Posterior cingulate gyrus (tissue), 11 donors: Measurements from ENCODE around the gene WASF2.

Source experiments
- DNase-seq, 10 donors: peaks; one replicate each; pipeline versions ENCODE4 v3.0.0 to v3.0.0-alpha.2; 2020 to 2021; ENCODE audit warnings: mixed read lengths in 3 of 10
- intact Hi-C: fragments of 100-400 bp; cut with DNase I; formaldehyde crosslinking; loops from one replicate; pipeline ENCODE4 v1.15.1; 2023

Gene WASF2

DNA sequence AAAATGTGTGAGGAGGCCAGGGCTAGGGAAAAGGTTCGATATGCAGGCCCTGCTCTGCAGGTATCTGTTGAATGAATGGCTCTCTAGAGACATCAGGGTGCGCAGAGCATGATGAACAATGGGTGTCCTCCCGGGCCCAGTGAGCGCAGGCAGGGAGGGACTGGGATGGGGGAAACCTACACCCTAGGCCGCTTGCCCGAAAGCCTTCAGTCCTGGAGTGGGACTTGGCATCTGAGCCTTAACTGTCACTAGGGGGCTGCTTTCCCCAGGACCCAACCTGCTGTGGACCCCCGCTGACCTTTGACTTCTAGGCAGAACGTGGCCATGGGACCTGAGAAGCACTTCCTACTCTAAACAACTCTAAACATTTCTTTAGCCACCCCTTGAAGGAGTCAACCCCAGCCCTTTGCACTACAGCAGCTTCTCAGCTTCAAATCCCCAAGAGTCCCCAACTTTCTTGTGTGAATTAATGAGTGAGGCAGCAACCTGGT lies 122.8 kb downstream of the WASF2 start:
- DNase-seq, result peak in 1 of 10 donors; percentile 75
- intact Hi-C loops, result no loop called here

DNA sequence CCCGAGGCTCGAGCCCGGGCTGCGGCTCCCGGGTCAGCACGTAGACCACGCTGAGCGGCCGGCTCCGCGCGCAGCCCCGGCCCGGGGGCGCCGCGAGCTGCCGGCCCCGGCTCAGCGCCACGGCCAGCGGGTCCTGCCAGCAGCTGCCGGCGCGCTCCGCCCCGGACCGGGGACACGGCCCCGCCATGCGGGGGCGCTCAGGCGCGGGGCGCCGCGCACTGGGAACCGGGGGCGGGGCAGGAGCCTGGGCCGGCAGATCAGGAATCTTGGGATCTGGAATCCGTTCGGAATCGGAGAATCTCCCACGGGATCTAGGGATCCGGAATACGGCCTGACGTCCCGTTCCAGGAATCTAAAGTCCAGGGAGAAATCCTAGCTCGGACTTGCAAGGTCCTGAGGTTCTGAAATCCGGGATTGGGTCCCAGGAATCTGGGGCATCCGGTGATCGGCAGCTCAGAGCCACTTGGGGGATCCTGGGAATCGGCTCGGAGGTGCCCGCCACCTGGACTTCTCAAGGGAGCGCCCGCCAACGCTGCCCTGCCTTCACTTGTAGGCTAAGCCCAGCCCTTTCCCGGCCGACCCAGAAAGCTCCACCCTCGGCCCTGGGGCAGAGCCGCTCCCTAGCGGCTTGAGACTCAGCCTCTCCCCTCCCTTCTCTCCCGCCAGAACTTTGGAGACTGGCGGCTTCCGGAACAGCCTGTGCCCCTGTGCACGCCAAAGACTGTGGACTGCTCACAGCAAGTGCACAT lies 123.4 kb downstream of the WASF2 start, which contains the start of gene MAP3K6:
MAP3K6 (minus strand) TSS at position 551 of the 749 bp plus-strand sequence; CDS start at position 187, 364 bp downstream.
- DNase-seq, result peak in 9 of 10 donors; percentile 29 to 95 (median 64)
- intact Hi-C loops, result no loop called here

DNA sequence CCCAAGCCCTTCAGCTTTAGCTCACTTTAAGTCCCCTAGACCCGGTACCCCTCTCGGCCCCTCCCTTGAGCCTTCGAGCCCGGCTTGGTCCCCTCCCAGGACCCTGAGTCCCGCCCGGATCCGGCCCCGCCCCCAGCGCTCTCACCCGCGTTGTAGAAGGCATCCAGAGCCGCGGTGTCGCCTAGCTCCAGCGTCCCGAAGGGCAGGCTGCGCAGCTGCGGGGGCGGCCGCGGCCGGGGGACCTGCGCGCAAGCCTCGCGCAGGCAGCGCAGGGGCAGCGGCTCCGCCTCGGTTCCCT lies 123.9 kb downstream of the WASF2 start:
- intact Hi-C loops, result no loop called here

DNA sequence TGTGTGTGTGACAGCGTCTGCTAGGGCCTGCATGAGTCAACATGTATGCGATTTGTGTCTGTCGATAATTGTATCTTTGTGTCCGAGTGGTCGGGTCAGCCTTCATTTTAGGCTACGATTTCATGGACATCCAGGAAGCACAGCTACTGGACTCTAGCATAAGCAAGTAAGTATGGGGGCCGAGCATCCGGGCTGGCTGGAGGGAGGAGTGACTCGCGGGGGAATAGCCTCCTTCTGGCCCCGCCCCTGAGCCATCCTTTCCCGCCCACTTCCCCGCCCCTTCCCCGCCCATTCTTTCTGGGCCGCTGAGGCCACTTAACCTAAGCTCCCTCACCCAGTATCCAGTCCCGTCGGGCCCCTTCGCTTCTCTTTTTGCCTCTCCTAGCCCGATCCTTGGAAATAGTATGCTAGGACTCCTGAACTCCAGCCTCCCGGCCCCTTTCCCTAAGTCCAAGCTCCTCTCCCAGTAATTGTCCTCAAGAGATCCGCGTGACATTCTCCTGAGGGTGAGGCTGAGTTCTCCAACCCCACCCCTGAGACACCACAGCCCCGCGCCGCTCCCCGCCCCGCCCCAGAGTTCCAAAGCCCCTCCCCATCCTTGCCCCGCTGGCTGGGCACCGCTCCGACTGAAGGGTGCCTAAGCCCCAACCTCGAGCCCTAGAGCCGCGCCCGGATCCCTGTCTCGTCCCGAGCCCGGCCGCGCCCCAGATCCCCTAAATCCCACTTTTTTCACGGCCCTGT lies 124.4 kb downstream of the WASF2 start:
- intact Hi-C loops, result no loop called here
- peak; percentile 70 to 98 (median 82) for DNase-seq

More for the DNA sequence above, 123.9 kb downstream of the WASF2 start:
- DNase-seq, result peak; percentile 35 to 94 (median 53)

DNA sequence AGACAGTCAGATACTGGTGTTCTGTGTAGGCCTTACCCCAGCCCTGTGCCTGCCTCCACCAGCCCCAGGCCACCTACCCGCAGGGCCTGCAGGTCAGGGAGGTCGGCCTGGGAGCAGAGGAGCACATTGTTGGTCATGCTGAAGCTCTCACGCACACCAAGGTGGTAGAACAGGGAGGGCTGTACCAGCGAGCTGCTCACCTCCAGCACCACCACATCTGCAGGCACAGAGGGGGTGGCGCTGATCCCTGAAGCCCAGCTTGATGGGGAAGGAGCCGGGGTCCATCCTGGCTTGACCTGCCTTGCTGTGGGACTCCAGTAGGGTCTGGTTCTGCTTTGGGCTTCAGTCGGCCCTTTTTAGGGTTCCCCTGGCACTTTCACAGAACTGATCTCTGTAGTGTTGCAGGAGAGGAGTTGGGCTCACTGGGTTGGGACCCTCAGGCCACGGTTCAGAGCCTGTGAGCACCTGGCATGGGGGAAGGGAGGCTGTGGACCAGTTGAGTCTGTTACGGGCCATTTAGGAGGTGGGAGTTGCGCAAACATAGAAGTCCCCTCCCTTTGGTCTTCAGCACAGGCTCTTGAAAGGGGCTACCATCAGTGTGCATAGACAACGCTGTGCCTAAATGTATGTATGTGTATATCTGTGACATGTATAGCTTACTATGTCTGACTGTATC lies 125.1 kb downstream of the WASF2 start:
- peak in 2 of 10 donors; percentile 57 to 58 for DNase-seq
- intact Hi-C loops, result no loop called here

DNA sequence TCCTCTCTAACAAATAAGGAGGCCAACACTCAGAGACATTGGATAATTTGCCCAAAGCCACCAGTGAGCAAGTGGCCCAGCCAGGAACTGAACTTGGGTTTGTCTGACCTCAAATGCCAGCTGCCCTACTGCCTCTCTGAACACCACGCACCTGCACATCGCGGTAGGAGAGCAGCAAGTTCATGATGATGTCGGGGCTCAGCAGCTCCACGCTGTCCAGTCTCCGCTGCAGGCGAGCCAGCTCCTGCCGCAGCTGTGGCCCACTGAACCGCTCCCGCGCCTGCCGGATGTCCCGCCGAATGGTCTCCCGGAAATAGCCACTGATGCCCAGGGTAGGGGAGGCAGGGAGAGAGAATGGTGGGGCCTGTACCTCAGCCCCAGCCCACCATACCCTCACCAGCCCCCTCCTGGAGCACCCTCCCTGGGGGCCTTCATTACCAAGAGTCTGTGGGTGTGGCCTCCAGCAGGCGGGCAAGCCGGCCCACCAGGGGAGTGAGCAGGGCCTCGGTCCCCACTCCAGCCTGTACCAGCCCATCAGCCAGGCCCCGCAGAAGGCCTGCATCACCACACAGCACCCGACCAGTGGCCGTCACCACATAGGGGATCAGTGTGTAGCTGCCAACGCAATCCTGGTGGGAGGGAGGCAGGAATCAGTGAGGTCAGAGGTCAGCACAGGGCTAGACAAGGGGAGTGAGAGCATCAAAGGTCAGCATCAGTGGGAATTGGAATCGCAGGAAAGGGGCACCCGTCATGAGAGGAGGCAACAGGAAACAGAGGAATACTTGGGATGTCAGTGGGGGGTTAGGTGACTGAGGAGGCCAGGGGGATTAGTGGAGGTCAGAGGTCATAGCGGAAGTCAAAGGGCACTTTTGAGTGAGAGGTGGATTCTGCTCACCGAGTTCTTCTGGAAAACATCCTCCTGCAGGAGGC lies 125.9 kb downstream of the WASF2 start:
- intact Hi-C loops, result loop anchor here (1.0 kb wide), 1 partner anchor 26 kb away; no protein-coding TSS in a partner anchor
- DNase-seq, result peak in 1 of 10 donors; percentile 57

DNA sequence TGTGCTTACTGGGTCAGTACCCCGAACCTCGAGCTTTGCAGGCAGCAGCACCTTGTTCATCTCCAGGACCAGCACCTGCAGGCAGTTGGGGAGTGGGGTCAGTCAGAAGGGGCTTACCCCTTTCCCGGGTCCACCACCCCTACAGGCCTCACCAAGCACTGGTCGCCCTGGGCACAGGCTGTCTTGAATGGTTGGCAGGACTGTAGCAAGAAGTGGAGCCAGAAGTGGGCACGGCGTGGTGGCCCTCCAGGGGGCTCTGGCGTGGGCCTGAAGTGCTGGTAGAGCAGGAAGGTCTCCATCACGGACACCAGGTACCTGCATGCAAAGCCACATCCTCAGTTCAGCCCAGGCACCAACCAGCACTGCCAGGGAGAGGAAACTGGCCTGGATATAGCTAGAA lies 128.4 kb downstream of the WASF2 start:
- DNase-seq, result no peak
- intact Hi-C loops, result no loop called here

DNA sequence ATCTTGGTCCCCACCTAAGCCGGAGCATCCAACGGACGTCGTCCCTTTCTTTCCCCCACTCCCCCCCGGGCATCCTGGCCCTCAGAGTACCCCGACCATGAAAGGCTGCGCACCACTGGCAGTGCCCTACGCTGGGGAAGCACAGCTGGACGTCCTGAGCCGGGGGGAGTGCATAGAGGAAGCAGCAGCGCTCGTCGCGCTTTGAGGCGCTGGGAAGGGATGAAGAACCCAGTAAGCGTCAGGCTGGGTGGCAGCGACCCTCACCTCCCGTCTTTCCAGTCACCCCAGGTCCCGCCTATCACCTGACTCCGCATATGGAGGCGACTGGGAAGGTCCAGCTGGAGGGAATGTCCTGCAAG lies 128.9 kb downstream of the WASF2 start:
- DNase-seq, result no peak

DNA sequence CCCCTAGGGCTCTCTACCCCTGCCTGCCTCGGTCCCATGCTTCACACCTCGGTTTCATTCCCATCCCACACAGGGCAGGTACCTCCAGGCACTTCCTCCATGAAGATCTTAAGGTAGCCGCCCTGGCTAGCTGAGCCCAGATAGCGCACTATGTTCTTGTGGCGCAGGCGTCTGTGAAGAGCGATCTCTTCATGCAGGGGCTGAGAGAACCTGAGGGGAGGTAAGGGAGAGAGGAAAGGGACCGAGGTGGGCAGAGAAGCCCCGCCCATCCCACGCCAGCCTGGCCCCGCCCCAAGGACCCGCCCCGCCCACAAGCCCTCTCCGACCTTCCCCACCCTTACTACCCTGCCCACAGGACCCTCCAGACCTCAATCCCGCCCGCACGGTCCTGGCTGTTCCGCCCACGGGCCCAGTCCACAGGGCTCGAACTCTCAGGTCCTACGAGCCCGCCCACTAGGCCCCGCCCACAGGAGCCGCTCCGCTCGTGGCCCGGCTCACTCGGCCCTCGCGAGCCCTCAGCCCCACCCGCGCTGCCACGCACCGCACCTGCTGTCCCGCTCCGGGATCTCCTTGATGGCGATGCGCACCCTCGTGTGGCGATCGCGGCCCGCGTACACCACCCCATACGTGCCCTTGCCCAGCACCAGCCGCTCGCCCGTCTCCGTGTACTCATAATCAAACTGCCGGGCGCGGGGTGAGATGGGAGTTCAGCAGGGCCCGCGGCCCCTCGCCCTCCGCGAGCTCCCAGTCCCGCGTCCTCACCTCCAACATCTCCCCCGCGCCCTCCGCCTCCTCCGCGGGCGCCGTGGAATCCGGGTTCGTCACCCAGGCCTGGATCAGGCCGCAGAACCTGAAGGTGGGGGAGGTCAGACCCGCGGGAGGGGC lies 129.6 kb downstream of the WASF2 start:
- intact Hi-C loops, result no loop called here
- peak in 1 of 10 donors; percentile 60 for DNase-seq

More for the DNA sequence above, 128.9 kb downstream of the WASF2 start:
- intact Hi-C loops, result no loop called here

DNA sequence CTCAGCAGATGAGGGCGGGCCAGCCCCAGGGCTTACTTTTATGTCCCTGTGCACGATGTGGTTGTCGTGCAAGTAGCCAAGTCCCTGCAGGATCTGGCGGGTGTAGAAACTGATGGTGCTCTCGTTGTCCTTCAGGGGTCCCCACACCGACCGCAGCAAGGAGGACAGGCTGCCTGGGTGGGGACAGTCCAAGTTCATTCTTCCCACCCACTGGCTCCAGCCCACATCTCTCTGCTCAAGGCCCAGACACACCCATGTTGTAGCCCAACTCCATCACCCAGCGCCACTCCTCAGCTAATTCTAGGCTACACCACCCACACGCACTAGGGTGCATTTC lies 130.2 kb downstream of the WASF2 start:
- intact Hi-C loops, result no loop called here
- no peak for DNase-seq

DNA sequence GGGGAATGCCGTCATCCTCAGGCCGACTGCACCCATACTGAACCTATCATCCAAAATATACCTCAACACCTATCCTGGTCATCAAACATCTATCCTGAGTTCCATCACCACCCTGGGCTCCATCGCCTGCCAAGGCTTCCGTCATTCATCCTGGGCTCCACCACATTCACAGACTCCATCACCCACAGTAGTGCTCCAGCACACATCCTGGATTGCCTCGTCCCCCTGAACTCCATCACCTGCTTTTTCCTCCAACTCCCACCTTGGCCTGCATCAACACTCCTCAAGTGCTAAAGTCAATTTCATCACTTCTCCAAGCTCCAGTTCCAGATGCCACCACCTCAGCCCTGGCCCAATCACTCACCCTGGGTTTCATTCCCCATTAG lies 131.0 kb downstream of the WASF2 start:
- no peak for DNase-seq
- intact Hi-C loops, result no loop called here

DNA sequence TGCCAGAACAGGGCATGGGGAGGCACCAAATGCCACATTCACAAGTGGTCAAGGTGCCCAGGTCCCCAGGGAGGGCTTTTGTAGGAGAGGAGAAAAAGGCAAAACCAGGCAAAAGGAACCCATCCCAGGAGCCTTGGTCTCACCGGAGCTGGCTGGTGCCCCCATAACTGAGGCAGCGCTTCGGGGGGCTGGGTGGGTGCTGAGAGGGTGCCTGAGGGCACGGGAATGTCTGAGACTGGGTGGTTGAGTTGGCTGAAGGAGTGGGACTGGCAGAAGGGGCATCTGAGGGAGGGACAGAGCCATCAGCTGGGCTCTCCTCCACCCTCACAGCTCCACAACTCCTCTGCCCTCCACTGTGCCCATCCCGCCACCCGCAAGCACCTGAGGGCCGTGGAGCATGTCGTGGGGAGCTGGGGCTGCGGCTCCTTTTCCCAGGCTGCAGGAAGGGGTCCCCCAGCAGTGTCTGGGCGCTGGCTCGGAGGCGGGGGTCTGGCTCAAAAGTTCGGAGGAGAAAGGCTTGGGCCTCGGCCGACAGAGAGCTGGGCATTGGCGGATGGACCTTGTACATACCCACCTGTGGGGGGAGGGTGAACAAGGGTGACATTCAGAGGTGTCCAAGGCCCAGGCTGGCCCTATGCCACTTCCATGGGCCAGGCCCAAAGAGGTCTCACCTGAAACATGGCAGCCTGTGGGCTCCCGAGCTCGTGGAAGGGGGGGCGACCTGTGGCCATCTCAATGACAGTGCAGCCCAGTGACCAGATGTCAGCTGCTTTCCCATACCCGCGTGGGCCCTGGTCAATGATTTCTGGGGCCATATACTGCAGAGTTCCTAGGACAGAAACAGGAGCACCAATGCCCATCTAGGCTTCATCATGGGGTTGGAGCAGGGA lies 131.7 kb downstream of the WASF2 start:
- intact Hi-C loops, result no loop called here

DNA sequence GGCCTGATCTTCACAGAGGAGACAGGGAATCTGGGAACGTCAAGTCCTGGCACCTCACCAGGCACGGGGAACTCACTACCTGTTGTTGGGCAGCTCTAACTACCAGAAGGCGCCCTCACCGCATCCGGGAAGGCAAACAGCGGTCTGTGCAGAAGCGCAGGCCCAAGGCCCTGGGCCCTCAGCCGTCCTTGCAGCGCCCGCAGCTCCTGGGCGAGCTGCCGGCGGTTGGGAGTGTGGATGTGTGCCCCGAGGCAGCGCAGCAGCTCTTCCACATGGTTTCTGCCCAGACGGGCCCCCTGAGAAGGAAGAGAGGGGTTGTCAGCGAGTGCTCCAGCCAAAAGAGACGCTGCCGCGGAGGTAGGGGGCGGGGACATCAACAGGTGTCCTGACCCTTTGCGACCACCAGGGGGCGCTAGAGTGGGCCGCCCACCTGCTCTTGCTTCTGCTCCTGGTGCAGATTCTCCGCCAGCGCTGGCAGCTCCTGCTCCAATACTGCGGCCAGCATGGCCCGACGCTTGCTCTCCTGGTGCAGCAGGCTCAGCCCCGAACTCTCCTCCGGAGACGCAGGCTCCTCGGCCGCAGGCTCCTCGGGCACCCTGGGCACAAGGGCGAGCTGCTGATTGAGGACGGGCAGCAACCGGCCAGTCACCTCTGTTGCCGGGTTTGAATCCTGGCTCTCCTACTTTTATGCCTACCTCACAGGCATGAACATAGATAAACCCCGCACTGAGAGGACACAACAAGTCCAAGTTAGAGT lies 132.5 kb downstream of the WASF2 start:
- intact Hi-C loops, result no loop called here
- DNase-seq, result peak in 8 of 10 donors; percentile 46 to 95 (median 64)

More for the DNA sequence above, 131.7 kb downstream of the WASF2 start:
- DNase-seq, result peak in 1 of 10 donors; percentile 76

DNA sequence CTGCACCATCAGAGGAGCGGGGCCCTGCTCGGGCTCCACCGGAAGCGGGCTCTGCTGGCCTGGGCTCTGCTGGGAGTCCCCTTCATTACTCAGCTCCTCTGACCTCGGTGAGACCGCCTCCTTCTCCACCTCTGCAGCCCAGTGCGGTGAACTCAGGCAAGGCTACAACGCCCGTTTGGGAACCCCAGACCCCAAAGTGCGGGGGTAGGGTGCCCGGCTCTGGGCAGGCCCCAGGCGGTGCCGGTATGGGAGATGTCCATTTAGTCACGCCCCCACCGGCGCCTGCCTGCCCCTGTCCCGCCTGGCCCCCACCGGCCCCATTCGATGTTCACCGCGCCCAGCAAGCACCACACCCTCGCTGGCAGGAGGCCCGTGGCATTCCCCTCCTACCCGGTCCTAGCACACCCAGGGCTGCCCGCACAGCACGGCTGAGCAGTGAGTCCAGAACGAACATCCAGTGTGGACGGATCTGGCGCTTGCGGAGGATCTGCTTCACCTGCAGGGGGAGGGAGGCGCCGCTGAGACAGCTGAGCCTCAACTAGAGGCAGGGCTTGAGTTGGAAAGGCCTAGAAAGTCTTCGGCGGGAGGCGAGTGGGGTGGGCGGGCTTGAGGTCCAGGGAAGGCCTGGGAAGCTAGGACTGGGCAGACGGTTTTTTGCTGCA lies 133.2 kb downstream of the WASF2 start:
- no peak for DNase-seq
- intact Hi-C loops, result no loop called here

DNA sequence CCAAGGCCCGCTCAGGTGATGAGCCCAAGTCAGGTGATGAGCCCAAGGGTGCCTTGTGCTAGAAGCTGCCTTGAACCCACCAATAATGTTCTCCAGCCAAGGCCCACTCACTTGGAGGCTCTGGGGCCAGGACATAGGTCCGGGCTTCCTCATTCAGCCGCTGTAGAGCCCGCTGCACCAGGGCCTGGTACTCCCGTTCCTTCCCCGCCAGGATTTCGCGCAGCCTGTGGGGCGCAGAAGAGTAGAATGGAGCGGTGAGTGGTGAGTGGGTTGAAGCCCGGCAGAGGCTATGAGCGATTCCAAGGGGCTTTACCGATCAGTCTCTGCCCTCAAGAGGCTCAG lies 133.7 kb downstream of the WASF2 start:
- DNase-seq, result no peak

DNA sequence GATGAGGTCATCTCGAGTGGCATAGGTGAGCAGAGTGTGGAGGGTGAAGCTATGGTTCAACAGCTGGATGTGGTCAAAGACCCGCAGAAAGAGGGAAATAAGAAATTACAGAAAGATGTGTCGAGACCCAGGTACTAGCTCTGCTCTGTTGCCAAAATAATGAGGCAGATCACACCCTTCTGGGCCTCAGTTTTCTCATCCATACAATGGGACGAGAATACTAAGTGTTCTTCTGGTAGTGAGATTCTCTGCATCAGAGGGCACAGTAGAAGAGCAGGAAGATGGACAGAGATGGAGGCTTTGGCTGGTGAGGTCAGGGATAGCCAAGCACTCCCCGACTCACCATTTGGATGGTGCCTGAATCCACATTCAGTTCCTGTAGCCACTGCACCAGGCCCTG lies 134.3 kb downstream of the WASF2 start:
- intact Hi-C loops, result no loop called here

More for the DNA sequence above, 133.7 kb downstream of the WASF2 start:
- intact Hi-C loops, result no loop called here

More for the DNA sequence above, 134.3 kb downstream of the WASF2 start:
- DNase-seq, result no peak
